OCI-LY1 (cell line): ENCODE measurements around the gene PCSK4.

Experiments
- H2AFZ ChIP-seq: fragments of 200-600 bp; sonication (generic), shearing (Covaris generic); 2 replicates; pipeline ENCODE4 v1.6.0; 2014; ENCODE audit warnings: antibody characterized with exemption, mild to moderate bottlenecking, low read length
- H3F3A ChIP-seq: fragments of 200-600 bp; sonication (generic), shearing (Covaris generic); 2 replicates; pipeline ENCODE4 v1.6.0; 2014; ENCODE audit warnings: mild to moderate bottlenecking, antibody characterized with exemption, low read length, moderate library complexity; ENCODE audit not compliant: insufficient read depth
- H3K27ac ChIP-seq: fragments of 200-600 bp; sonication (generic); 2 replicates; pipeline ENCODE4 v1.5.1; 2014; ENCODE audit warnings: low read length, mixed run types, mild to moderate bottlenecking, low read depth; ENCODE audit not compliant: poor library complexity, severe bottlenecking
- H3K27me3 ChIP-seq: fragments of 200-600 bp; sonication (generic); 2 replicates; pipeline ENCODE4 v1.6.0; 2014; ENCODE audit warnings: antibody characterized with exemption, mild to moderate bottlenecking, low read length, moderate library complexity; ENCODE audit not compliant: insufficient read depth
- H3K36me3 ChIP-seq: fragments of 200-600 bp; sonication (generic); 2 replicates; pipeline ENCODE4 v1.6.1; 2014; ENCODE audit warnings: mild to moderate bottlenecking, antibody characterized with exemption, low read length, moderate library complexity, mixed read lengths; ENCODE audit not compliant: insufficient read depth
- H3K4me1 ChIP-seq: fragments of 200-600 bp; sonication (generic); 2 replicates; pipeline ENCODE4 v1.5.1; 2014; ENCODE audit warnings: mild to moderate bottlenecking, low read length, moderate library complexity; ENCODE audit not compliant: insufficient read depth, severe bottlenecking
- H3K4me2 ChIP-seq: fragments of 200-600 bp; sonication (generic), shearing (Covaris generic); 2 replicates; pipeline ENCODE4 v1.6.1; 2014; ENCODE audit warnings: low read length
- H3K4me3 ChIP-seq: fragments of 200-600 bp; sonication (generic); 2 replicates; pipeline ENCODE4 v1.5.1; 2014; ENCODE audit warnings: low read length, low read depth, mild to moderate bottlenecking, mixed read lengths; ENCODE audit not compliant: poor library complexity, severe bottlenecking
- H3K79me2 ChIP-seq: fragments of 200-600 bp; shearing (Covaris generic); 2 replicates; pipeline ENCODE4 v1.6.1; 2016; ENCODE audit warnings: mixed run types, low read length, mixed read lengths; ENCODE audit not compliant: insufficient read depth
- H3K9ac ChIP-seq: fragments of 200-600 bp; sonication (generic), shearing (Covaris generic); 2 replicates; pipeline ENCODE4 v1.6.1; 2014; ENCODE audit warnings: mild to moderate bottlenecking, low read length, mixed read lengths
- H3K9me2 ChIP-seq: fragments of 200-600 bp; sonication (generic), shearing (Covaris generic); 2 replicates; pipeline ENCODE4 v1.6.1; 2014; ENCODE audit warnings: low read depth, mild to moderate bottlenecking, low read length, mixed read lengths
- H3K9me3 ChIP-seq: fragments of 200-600 bp; shearing (Covaris generic); 2 replicates; pipeline ENCODE4 v1.6.1; 2014; ENCODE audit warnings: low read length, mixed read lengths
- H4K20me1 ChIP-seq: fragments of 200-600 bp; sonication (generic), shearing (Covaris generic); 2 replicates; pipeline ENCODE4 v1.6.0; 2016; ENCODE audit warnings: mild to moderate bottlenecking, low read length; ENCODE audit not compliant: insufficient read depth
- EZH2 ChIP-seq: fragments of 200-600 bp; sonication (generic), shearing (Covaris generic); IDR thresholded peaks from 2 replicates; pipeline ENCODE4 v1.8.0; 2017; ENCODE audit warnings: borderline replicate concordance, mixed run types, mild to moderate bottlenecking, antibody characterized with exemption, low read length, moderate library complexity, mixed read lengths
- TF ChIP-seq, protein P1 (sequence below): fragments of 200-600 bp; sonication (generic), shearing (Covaris generic); IDR thresholded peaks from 2 replicates; pipeline ENCODE4 v1.5.1; 2017; ENCODE audit warnings: mild to moderate bottlenecking, antibody characterized with exemption, low read length, moderate library complexity, mixed read lengths

The PCSK4 gene

DNA sequence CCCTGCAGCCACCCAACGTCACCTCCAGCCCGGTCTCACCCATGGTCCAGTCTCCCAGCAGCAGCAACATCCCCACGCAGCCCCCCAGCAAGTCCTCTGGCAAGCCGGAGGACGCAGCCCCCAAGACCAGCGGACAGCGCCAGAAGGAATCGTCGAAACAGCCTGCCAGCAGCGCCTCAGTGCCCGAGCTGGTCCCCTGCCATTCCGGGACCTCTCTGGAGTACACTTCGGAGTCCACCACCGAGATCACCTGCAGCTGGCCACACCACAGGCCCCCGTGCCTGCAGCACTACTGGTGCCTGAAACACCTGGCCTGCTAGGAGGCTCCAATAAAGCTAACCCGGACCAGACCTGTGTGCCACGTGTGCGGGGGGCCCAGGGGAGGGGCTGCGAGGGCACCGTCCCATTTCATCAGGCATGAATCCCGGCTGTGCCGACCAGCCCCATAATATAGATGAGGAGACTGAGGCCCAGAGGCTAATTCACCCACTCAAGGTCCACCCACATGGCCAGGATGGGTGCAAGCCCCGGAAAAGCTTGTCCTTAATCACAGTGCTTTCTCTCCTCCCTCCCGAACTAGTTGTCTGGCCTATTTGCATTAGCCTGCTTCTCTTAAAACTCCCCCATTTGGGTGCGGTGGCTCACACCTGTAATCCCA, 7.6 kb upstream of the PCSK4 start:
- Histone ChIP-seq H3K9ac (no peak overlapping the region), H3K9me2 (no peaks in the 10 kb centered on the region), H3K27me3 (no peaks in the 10 kb centered on the region), H3K79me2 (no peaks in the 10 kb centered on the region), H3K4me3 (no peak overlapping the region), H3K9me3 (no peaks in the 10 kb centered on the region), H3F3A (no peaks in the 10 kb centered on the region), H3K36me3 (no peaks in the 10 kb centered on the region), H3K4me2 (no peak overlapping the region), H3K27ac (no peak overlapping the region), H2AFZ (no peak overlapping the region), H4K20me1 (no peaks in the 10 kb centered on the region), H3K4me1 (no peaks in the 10 kb centered on the region)
- TF ChIP-seq, protein P1, sequence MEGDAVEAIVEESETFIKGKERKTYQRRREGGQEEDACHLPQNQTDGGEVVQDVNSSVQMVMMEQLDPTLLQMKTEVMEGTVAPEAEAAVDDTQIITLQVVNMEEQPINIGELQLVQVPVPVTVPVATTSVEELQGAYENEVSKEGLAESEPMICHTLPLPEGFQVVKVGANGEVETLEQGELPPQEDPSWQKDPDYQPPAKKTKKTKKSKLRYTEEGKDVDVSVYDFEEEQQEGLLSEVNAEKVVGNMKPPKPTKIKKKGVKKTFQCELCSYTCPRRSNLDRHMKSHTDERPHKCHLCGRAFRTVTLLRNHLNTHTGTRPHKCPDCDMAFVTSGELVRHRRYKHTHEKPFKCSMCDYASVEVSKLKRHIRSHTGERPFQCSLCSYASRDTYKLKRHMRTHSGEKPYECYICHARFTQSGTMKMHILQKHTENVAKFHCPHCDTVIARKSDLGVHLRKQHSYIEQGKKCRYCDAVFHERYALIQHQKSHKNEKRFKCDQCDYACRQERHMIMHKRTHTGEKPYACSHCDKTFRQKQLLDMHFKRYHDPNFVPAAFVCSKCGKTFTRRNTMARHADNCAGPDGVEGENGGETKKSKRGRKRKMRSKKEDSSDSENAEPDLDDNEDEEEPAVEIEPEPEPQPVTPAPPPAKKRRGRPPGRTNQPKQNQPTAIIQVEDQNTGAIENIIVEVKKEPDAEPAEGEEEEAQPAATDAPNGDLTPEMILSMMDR = no peak
- TF ChIP-seq EZH2 = no peak

DNA sequence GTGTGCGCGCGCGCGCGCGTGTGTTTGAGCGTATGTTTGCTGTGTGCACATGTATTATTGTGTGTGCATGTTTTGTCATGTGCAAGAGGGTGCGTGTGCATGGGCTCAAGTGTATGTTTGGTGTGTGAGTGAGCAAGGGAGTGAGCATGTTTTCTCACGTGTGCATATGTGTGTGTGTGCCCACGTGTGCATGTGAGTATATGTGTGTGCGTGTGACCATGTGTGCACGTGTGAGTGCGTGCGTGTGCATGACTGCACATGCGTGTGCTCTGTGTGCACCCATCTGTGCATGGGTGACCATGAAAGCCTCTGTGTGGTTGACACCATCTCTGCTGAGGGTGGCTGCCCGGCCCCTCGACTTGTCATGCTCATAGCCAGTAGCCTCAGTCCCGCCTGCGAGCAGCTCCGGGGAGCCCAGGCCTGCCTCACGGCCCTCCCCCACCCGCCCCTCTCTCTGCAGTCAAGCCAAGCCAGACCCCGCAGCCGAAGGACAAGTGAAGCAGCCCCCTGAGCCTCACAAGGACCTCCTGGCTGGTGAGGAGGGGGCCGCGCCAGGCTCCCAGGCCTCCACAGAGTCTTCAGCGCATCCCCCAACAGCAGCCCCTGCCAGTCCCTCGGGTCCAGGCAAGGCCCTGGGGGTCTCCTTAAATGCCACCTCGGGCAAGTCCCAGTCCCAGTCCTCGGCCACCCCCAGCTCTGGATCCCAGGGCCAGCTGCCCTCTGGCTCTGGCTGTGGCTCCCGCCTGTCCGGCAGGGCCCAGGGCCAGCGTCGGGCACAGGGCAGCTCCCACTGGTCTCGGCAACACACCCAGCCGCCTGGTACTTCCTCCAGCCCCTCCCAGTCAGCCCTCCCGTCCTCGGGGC, 6.8 kb upstream of the PCSK4 start:
- H3K4me1 ChIP-seq = no peaks in the 10 kb centered on the region
- no peaks in the 10 kb centered on the region for H3K9me2 ChIP-seq
- H2AFZ ChIP-seq = no peak overlapping the region
- H3K27me3 ChIP-seq = no peaks in the 10 kb centered on the region
- no peak overlapping the region for H3K27ac ChIP-seq
- H3K9ac ChIP-seq = no peak overlapping the region
- H3K36me3 ChIP-seq = no peaks in the 10 kb centered on the region
- no peaks in the 10 kb centered on the region for H4K20me1 ChIP-seq
- H3K4me3 ChIP-seq = no peak overlapping the region
- no peaks in the 10 kb centered on the region for H3F3A ChIP-seq
- H3K9me3 ChIP-seq = no peaks in the 10 kb centered on the region
- TF ChIP-seq, protein P1 = no peak
- no peak for TF ChIP-seq EZH2
- H3K79me2 ChIP-seq = no peaks in the 10 kb centered on the region
- H3K4me2 ChIP-seq = no peak overlapping the region

DNA sequence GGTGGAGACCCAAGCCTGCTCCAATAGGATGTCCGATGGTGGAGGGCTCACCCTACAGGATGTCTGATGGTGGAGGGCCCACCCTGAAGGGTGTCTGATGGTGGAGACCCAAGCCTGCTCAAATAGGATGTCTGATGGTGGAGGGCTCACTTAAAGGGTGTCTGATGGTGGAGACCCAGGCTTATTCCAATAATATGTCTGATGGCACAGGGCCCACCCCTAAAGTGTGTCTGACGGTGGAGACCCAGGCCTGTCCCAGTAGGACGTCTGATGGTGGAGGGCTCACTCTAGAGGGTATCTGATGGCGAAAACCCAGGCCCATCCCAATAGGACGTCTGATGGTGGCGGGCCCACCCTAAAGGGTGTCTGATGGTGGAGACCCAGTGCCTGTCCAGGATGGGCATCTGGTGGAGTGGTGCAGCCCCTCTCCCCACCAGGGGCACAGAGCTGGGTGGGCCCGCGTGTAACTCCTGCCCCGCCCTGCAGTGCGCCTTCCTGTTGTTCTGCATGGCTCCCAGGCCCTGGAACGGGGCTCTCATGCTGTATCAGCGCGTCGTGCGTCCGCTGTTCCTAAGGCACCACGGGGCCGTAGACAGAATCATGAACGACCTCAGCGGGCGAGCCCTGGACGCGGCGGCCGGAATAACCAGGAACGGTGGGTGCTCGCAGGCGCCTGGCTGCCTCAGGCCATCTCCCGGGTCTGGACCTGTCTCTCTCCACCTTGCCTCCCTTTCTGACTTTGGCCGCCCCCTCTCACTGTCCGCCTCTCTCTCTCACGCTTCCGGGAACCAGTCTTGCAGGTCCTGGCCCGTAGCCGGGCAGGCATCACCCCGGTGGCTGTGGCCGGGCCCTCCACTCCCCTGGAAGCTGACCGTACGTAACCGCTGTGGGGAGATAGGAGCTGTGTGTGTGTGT, 5.9 kb upstream of the PCSK4 start:
- no peak overlapping the region for H3K4me3 ChIP-seq
- H2AFZ ChIP-seq = no peak overlapping the region
- no peak overlapping the region for H3K4me2 ChIP-seq
- no peaks in the 10 kb centered on the region for H3K79me2 ChIP-seq
- H3K36me3 ChIP-seq = no peaks in the 10 kb centered on the region
- H3K9ac ChIP-seq = no peak overlapping the region
- H3K9me2 ChIP-seq = no peaks in the 10 kb centered on the region
- no peaks in the 10 kb centered on the region for H4K20me1 ChIP-seq
- TF ChIP-seq EZH2 = no peak
- TF ChIP-seq, protein P1 = no peak
- H3F3A ChIP-seq = no peaks in the 10 kb centered on the region
- H3K27me3 ChIP-seq = no peaks in the 10 kb centered on the region
- H3K27ac ChIP-seq = no peak overlapping the region
- H3K4me1 ChIP-seq = no peaks in the 10 kb centered on the region
- no peaks in the 10 kb centered on the region for H3K9me3 ChIP-seq
